COR-L47 (cell line): ENCODE measurements around the gene TEC.
"Not testable (repeated sequence)": the region's sequence is repeated elsewhere in the genome, so short reads cannot be mapped to it uniquely, and the experiment has no call there.

Experiments used
- DNase-seq: peaks from one replicate; lab custom pipeline; 2025; lab: John Stamatoyannopoulos, UW

Gene TEC

DNA sequence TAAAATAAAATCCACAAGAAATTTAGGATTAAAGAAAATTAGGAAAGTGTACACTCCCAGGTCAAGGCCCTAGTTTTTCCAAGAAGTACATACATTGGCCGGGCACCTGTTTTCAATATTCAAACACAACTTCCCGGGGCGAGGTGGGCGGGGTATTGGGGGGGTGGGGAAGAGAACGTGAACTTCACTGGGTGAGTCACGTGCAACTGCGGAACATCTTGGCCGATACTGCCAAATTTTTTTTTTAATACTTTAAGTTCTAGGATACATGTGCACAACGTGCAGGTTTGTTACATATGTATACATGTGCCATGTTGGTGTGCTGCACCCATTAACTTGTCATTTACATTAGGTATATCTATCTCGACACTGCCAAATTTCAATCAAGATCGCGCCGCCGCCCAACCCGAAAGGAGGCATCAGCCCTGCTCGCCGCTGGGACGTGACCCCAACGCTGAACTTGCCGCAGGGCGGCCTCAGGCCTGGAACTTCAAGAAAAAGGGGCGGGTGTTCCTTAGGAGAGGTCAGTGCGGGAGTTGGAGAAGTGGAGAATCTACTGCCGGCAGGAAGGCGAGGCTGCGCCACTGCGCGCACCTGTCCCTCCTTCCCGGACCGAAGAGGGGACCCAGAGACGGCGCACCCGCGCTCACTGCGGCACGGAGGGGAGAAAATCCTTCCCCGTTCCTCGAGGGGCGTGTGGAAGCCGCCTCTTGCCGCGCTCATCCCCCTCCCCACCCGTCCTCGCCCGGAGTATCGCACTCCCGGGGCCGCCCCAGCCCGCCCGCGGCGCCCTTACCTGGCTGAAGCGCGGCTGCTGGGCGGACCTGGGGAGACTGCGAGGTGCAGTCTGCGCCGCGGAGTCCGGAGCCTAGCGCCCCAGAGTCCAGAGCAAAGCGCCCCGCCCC is at the start of gene TEC:
Gene TEC, minus strand, starts transcription at position 883 of the 905 bp plus-strand sequence. CDS start 41,224 bp downstream, outside the sequence.
- peak; percentile 25 for DNase-seq

DNA sequence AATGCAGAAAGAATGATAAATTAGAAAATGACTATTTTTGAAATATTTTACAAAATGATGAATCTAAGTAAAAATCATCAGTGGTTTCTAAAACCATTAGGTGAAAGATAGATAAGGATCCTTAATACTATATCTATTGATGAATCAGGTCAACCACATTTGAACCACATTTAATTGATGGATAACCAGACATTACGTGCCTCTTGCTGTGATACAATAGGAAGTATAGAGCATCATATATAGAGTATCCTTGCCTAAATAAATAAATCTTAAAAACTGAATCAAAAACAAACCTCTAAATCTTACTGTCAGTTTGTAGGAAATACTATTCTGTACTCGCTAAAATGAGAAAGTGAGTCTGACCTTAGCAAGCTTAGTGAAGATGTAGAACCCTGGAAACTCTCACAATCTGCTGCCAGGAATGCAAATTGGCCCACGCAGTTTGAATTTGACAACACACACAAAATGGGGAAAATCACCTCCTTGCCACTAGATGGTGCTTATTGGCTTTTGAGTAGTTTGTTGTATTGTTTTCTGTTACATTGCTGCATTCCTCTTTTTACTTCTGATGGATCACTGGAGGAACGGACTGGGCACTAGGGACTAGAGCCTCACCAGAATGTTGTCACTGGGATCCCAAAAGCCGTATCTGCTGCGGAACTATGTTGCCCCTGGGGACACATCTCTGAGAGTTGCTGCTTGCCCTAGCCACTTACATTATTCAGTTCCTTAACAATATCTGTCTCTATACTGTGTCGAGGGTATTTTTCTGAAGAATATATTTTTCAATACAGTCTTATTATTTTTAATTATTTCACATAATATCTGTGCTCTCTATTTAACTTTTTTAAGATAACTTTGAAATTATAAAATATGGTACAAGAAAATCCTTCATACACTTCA is 46.3 kb upstream of the TEC start:
- peak; percentile 43 for DNase-seq

DNA sequence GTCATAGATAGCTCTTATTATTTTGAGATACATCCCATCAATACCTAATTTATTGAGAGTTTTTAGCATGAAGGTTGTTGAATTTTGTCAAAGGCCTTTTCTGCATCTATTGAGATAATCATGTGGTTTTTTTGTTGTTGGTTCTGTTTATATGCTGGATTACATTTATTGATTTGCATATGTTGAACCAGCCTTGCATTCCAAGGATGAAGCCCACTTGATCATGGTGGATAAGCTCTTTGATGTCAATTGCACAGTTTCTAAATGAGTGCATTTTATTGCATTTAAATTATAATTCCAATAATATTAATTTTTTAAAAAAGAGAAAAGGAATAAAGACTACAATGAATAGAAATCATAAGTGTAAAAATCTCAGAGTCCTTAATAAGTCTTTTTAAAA is 45.1 kb upstream of the TEC start:
- not testable (repeated sequence) for DNase-seq

DNA sequence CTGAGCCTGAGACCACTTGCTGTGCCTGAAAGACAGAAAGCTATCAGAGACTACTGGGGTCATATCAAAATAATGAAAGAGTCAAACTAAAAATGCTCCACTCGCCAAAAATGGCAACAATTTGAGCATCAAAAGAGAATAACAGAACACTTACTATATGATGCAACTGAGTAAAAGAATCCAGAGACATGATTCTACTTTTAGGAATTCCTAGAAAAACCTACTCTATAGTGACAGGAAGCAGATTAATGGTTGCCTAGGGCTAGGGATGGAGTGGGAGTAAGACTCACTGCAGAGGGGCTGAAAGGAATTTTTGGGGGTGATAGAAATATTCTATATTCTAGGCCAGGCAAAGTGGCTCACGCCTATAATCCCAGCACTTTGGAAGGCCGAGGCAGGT is 42.3 kb upstream of the TEC start:
- DNase-seq, result no peak

DNA sequence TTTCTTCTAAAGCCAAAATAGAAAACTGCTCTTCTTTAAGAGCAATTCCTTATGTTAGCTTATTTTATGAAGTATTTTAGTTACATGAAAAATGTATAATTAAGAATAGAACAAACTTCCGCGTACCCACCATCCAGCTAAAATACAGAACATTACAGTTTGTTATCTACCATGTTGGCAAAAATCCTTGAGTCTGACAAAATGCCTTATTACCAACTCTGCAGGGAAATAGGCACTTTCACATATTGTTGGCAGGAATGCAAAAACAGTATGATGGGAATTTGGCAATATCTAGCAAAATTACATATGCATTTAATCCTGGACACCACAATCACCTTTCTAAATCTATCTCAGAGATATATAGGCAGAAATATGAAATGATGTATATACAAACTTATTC is 39.3 kb upstream of the TEC start:
- DNase-seq, result no peak

DNA sequence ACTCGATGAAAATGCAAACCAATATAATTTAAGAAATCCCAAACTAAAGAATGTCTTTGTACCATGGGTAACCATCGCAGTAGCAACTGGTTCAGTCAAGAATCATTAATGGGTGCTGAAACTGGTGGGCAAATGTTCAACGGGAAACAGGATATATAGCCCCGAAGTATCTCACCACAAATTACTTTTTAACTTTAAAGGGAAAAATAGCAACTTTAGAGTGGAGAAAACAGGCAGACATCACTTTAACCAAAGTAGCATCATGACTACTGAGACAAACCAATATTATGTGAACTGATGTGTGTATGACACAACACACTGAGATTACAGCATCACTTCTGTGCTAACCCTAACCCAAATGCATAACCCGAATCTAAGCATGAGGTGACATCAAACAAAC is 37.9 kb upstream of the TEC start:
- DNase-seq, result no peak

DNA sequence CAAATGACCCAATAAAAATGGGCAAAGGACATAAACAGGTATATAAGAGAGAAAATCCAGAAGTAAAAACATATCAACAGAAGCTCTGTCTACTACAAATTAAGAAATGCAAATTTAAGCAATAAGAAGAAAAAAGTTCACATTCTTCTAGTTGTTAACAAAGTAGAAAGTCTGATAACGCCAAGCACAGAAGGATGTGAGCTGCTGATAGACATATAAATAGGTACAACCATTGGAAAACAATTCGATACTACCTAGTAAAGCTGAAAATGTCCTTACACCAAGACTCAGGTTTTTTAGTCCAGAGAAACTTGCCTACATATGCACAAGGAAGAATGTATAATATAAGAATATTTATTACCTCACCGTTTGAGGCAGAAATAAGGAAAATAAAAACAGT is 35.9 kb upstream of the TEC start:
- DNase-seq, result no peak

DNA sequence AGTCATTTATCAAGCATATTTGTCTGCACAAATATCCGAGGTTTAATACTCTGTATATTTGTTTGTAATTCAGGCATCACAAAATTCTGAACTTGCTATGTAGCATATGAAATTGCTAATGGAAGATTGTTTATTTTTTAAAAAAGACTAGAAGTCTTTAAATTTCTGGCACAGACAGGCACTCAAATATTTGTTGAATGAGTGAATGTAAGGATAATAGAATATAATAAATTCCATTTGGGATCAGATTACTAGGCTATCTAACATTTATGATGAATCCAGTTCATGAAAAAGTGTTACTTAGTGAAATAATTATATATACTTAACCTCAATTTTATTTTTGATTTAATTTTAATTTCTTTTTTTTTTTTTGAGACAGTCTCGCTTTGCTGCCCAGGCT is 30.4 kb upstream of the TEC start:
- no peak for DNase-seq

DNA sequence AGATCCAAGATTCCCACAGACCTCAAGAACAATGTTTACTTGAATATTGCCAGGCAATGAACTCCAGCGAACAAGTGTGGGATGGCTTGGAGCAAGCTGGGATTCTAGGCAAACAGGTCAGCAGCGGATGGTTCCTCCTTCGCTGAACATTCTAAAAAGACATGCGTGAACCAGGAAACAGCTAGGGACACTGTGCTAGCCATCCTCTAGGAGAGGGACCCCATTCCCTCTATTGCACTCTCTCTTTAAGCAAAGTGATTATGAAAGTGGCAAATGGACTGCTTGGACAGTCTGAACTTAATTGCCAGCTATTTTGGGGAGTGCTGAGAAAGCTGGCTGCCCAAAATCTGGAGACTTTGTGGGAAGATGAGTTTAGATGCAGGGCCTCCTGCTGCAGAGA is 29.9 kb upstream of the TEC start:
- DNase-seq, result no peak

DNA sequence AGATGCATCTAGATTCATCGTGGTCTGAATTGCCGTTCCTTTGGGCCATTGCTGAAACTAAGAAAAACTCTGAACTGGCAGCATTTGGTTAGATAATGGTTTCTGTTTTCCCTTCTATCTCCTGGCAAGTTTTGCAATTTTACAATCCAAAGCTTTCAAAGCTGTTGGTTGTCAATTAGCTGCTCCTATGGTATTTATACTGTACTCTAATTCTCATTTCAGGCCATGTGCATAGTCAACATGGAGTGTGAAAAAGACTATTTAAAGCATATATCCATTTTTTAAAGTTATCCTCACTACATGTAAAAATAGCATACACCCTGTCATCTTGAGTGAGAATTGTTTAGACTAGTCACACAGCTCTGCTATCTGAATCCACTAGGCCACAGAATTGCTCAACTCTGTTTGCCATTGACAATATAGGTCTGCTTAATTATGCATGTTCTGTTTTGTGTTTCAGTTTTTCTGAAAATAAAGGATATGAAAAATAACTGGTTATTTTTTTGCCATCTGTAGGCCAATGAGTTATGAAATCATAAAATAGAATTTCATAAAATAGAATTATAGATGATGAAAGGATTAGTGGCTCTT is 27.7 kb upstream of the TEC start:
- DNase-seq, result no peak

DNA sequence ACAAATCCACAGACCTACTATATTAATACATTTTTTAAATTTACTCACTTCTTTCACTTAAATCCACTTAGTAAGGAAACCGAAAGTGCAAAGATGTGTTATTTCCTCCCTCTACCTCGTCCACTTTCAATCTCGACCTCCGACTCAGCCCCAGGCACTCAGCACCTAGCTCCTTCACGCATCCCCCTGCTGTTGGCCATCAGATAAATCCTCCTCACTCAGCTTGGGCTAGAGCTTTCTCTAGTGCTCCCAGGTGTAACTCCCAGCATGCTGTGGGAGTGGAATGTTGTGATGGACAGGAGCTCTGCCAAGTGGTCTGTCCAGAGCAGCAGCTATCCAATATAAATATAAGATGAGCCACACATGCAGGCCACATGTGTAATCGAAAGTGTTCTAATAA is 26.7 kb upstream of the TEC start:
- DNase-seq, result no peak

DNA sequence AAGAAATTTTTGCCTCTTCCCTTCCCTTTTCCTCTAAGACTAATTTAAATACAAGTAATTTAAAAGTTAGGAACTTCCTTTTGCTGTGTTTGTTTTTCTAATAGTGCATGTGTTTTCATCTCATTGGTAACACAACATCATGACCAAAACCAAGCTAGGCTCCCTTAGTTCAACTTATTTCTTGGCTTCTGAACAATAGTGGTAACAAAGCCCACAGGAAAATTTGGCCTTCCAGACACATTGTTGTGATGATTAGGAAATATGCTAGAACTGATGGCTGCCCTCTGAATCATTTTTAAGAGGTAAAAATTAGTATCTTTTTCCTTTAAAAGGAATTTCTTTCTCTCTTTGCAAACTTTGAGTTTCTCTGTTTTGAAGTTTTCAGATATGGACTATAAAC is 25.5 kb upstream of the TEC start:
- DNase-seq, result no peak

DNA sequence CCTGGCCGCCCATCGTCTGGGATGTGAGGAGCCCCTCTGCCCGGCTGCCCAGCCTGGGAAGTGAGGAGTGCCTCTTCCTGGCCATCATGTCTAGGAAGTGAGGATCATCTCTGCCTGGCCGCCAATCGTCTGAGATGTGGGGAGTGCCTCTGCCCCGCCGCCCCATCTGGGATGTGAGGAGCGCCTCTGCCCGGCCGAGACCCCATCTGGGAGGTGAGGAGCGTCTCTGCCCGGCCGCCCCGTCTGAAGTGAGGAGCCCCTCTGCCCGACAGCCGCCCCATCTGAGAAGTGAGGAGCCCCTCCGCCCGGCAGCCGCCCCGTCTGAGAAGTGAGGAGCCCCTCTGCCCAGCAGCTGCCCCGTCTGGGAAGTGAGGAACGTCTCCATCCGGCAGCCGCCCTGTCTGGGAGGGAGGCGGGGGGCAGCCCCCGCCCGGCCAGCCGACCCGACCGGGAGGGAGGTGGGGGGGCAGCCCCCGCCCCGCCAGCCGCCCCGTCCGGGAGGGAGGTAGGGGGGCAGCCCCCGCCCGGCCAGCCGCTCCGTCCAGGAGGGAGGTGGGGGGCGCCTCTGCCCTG is 22.7 kb upstream of the TEC start:
- not testable (repeated sequence) for DNase-seq

DNA sequence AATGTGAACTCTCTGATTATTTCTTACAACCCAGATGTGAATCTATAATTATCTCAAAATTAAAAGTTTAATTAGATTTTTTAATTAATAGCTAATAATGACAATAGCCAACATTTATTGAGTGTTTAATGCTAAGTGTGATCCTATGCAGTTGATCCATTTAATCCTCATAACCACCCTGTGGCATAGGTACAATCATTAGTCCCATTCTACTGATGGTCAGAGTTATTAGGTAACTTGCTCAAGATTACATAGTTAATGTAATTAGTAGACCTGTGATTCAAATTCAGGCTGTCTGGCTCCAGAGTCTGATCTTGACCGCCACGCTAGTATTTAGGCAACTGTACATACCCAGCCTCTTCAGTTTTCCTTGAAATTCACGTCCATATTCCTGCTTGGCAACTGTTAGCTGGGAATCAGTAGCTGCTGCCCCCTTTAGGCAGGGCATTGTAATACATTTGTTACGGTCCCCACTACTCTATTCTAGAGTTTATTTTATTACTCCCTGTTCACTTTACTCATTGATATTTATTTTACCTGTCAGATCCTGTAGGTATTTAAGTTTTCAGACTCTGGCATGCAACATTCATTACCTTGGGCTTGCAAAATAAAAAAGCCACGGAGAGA is 20.6 kb upstream of the TEC start:
- peak; percentile 24 for DNase-seq

DNA sequence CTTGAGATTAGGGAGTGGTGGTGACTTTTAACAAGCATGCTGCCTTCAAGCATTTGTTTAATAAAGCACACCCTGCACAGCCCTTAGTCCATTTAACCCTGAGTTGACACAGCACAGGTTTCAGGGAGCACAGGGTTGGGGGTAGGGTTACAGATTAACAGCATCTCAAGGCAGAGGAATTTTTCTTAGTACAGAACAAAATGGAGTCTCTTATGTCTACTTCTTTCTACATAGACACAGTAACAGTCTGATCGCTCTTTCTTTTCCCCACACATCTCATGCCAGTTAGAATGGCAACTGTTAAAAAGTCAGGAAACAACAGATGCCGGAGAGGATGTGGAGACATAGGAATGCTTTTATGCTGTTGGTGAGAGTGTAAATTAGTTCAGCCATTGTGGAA is 16.4 kb upstream of the TEC start:
- DNase-seq, result not testable (repeated sequence)

DNA sequence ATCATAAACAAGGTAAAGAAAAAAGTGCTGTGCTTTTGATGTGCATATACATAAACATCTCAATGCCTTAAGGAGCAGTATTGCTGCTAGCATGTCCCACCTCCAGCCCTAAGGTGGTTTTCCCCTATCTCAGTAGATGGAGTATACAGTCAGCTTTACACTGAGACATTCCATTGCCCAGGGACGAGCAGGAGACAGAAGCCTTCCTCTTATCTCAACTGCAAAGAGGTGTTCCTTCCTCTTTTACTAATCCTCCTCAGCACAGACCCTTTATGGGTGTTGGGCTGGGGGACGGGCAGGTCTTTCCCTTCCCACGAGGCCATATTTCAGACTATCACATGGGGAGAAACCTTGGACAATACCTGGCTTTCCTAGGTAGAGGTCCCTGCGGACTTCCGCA is 16.0 kb upstream of the TEC start:
- DNase-seq, result not testable (repeated sequence)

DNA sequence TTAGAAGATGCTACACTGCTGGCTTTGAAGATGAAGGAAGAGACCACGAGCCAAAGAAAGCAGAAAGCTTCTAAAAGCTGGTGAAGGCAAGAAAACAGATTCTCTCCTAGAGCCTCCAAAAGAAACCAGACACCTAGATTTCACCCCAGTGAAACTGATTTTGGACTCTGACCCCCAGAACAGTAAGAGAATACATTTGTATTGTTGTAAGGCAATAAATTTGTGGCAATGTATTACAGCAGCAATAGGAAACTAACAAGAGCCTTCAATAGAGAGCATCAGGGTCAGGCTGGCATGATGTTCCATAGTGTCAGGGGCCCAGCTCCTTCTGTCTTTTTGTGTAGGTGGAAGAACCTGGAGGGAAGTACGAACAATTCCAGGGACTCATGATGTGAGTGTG is 6.0 kb upstream of the TEC start:
- no peak for DNase-seq

DNA sequence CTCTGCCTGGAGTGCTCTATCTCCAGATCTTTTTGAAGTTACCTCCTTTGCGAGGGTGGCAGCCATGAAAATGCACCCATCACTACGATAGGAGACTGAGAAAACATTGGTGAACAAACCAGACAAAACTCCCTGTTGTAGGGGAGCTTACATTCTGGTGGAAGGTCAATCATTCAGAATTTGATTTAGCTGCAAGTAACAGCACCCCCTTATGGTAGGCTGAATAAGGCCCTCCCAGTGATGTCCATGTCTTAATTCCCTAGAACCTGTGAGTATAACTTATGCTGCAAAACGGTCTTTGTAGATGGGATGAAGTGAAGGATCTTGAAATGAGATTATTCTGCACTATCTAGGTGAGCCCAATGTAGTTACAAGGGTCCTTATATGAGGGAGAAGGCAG is 5.6 kb upstream of the TEC start:
- DNase-seq, result peak; percentile 37

DNA sequence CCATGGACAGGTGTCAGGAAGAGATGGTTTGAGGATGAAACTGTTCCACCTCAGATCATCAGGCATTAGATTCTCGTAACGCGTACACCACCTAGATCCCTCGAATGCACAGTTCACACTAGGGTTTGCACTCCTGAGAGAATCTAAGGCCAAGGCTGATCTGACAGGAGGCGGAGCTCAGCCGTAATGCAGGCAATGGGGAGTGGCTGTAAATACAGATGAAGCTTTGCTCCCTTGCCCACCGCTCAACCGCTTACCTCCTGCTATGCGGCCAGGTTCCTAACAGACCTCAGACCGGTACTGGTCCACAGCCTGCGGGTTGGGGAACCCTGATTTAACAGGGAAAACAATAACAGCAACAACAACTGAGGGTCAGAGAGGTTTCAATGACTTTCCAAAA is 2.0 kb upstream of the TEC start:
- DNase-seq, result no peak

DNA sequence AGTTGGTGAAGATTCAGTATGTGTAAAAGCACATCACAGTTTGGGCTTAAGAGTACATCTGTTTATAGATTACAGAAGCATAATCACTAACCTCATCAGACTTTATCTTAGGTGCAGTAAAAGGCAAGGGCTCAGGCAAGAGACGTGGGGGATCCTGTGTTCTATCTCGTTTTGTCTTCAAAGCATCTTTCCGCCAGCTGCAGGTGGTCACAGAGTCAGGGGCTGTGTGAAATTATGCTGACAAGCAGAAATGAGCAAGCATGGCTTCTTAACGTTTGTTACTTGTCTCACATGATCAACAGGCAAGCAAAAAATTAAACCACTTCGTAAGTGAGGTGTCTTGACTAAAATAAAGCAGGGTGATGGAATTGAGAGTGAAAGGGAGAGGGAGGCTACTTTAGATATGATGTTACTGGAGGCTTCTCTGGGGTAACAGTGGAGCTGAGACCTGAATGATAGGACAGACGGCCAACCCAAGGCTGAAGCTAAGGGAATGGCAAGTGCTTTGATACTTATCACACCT is 1.4 kb upstream of the TEC start:
- no peak for DNase-seq

DNA sequence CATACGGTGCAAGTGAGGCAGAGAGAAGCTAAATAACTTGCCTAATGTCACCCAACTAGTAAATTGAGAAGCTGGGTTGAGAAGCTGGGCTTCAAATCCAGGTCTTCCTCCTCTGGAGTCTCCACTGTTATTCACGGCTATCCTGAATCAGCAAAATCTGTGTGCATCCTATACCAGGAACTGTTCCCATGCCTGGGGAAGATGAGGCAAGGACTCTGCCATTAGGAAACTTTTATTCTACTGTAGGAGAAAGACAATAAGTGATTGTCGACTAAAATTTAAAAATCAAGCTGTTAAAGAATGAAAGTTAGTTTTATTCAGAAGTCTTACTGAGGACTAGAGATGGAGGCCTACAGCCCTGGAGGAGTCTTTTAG is 872 bp upstream of the TEC start:
- no peak for DNase-seq
